Right atrium auricular region (tissue), 2 donors: Measurements from ENCODE around the gene PEPD. TPM values are rescaled to one million over a fixed set of nuclear protein-coding genes. Genes with fewer than 3 reads are reported as not detected.

Experiments used
- DNase-seq: peaks from one replicate; pipeline ENCODE4 v3.0.0-alpha.2; 2019; ENCODE audit warnings: low spot score
- H3K27ac ChIP-seq, 2 donors: fragments of 200-600 bp; sonication (generic); 1 replicate in 1 of 2; 2 replicates in 1 of 2; pipeline ENCODE4 v1.5.1; 2016 to 2019
- H3K27me3 ChIP-seq, 2 donors: fragments of 200-600 bp; sonication (generic); one replicate each; pipeline versions ENCODE4 v1.5.1 to v1.6.0; 2017 to 2019
- H3K36me3 ChIP-seq: fragments of 200-600 bp; sonication (generic); one replicate; pipeline ENCODE4 v1.5.1; 2016
- H3K4me1 ChIP-seq, 2 donors: fragments of 200-600 bp; sonication (generic); one replicate each; pipeline versions ENCODE4 v1.5.1 to v1.6.0; 2017 to 2019
- H3K4me3 ChIP-seq, 2 donors: fragments of 200-600 bp; sonication (generic); 1 replicate in 1 of 2; 2 replicates in 1 of 2; pipeline ENCODE4 v1.5.1; 2017 to 2019; ENCODE audit warnings: mild to moderate bottlenecking in 1 of 2, moderate library complexity in 1 of 2
- H3K9me3 ChIP-seq, 2 donors: fragments of 200-600 bp; sonication (generic); one replicate each; pipeline ENCODE4 v1.5.1; 2019
- CTCF ChIP-seq, 2 donors: fragments of 200-600 bp; sonication (generic); IDR thresholded peaks; one replicate each; pipeline ENCODE4 v1.5.1; 2019; ENCODE audit warnings: antibody characterized with exemption in 2 of 2
- total RNA-seq, 2 donors: library from RNA; depleted of rRNA; stranded (reverse); fragments of >200 nt; gene quantifications; one replicate each; pipeline ENCODE4 v1.1.0, GENCODE V29; 2016

The PEPD gene
- total RNA-seq, 2 donors from 2014 or later: 27.1 to 38.9 TPM

GRCh38 chr19:33416307-33417215 is 105.0 kb downstream of the PEPD start:
- H3K36me3 ChIP-seq: no peaks in the 10 kb centered on the region
- DNase-seq: no peak
- TF ChIP-seq CTCF (IDR thresholded peaks at IDR 0.05): peak; percentile 36 to 74
- H3K27ac ChIP-seq: no peak overlapping the region
- H3K4me3 ChIP-seq: peak overlapping the region in 1 of 2 donors; percentile 24
- no peaks in the 10 kb centered on the region for H3K27me3 ChIP-seq
- no peaks in the 10 kb centered on the region for H3K9me3 ChIP-seq
- peaks cover 0 to 5% of the 10 kb centered on the region in 2 donors for H3K4me1 ChIP-seq

DNA sequence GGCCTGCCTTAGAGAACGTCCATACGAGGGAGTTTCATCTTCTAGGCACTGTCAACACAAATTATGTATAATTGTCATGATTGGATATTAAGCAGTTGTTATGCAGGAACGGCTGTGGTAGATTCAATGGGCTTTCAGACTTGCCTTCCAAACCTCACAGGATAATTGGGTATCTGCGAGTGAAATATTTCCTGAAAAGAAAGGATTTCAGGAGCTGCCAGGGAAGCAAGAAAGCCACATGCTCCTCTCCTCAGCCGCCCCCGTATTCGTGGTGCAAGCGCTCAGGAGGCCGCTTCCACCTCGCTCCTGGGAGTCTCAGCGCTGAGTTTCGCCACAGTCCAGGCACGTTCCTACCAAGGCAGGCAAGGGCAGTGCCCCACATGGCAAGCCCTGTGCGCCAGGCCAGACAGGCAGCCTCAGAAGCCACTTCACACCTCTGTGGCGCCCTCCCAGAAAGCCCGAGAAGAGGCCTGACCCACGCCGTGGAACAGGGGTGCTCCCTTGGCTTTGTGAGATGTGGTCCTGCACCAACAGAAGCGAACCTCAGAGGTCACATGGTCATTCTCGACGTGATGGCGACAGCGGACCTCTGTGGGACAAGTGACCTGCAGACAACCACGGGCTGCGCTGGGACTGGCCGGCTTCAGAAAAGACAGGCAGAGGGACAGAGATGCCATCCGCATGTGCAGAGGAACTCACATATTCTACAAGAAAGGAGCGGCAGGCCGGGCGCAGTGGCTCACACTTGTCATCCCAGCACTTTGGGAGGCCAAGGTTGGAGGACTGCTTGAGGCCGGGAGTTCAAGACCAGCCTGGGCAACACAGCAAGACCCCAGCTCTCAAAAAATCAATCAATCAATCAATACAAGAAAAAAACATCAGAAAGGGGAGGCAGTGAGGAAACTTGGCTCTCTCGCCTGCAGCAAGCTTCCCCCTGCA is 106.7 kb downstream of the PEPD start:
- H3K27ac ChIP-seq: no peak overlapping the region
- DNase-seq: no peak
- no peaks in the 10 kb centered on the region for H3K9me3 ChIP-seq
- no peak for TF ChIP-seq CTCF (IDR thresholded peaks at IDR 0.05)
- H3K27me3 ChIP-seq: no peaks in the 10 kb centered on the region
- H3K36me3 ChIP-seq: no peaks in the 10 kb centered on the region
- no peak overlapping the region for H3K4me3 ChIP-seq
- peaks cover 0 to 5% of the 10 kb centered on the region in 2 donors for H3K4me1 ChIP-seq

DNA sequence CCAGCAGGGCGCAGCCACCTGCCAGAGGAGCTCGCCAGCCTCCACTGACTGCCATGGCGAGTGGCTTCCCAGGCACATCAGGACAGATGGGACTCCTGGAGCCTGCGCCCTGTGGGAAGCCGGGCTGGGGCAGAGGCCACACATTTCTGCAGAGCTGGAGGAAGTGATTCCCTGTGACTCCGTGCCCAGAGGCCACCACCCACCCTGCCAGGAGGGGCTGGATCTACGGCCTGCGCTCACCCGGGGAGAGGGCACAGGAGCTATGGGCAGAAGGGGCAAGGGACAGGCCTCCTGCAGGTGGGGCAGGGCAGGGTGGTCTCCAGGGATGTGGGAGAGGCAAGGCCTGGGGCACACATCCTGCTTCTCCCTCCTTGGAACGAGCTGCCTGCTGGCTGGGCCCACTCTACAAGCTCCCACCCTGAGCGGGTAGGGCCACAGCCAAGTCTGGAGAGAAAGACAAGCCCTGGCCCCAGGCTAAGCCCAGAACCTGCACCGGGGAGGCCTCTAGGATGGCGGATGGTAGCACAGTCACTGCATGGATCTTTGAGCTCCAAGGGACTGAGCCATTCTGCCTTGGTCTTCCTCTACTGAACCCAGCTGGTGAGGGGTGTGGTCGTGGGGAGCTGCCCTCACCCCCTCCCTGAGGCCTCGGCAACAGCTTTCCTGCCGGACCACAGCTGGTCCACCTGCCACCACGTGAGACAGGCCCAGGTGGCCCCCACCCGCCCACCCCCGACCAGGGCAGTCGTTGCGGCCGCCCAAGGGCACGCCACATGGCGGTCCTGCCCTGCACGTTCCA is 107.5 kb downstream of the PEPD start:
- no peak for TF ChIP-seq CTCF (IDR thresholded peaks at IDR 0.05)
- no peak overlapping the region for H3K4me3 ChIP-seq
- no peak overlapping the region for H3K27ac ChIP-seq
- no peaks in the 10 kb centered on the region for H3K36me3 ChIP-seq
- H3K27me3 ChIP-seq: no peaks in the 10 kb centered on the region
- H3K9me3 ChIP-seq: no peaks in the 10 kb centered on the region
- H3K4me1 ChIP-seq: peaks cover 0 to 5% of the 10 kb centered on the region in 2 donors
- DNase-seq: no peak

DNA sequence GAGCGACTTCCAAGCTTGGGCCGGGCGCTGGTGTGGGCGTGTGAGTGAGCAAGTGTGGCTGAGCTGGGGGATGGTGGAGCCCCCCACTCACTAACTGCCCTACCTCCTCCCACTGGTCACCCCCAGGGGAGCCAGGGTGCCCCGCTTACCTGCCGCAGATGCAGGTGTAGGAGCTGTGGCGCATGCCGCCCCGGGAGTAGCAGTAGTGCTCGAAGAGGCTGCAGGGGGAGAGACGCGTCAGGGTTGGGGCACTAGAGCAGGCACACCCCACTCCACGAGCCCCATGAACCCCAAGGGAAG is 108.2 kb downstream of the PEPD start:
- no peak for DNase-seq
- Histone ChIP-seq H3K9me3 (no peaks in the 10 kb centered on the region), H3K4me1 (peaks cover 0 to 5% of the 10 kb centered on the region in 2 donors), H3K4me3 (no peak overlapping the region), H3K27ac (no peak overlapping the region), H3K36me3 (no peaks in the 10 kb centered on the region), H3K27me3 (no peaks in the 10 kb centered on the region)
- TF ChIP-seq CTCF (IDR thresholded peaks at IDR 0.05): no peak

DNA sequence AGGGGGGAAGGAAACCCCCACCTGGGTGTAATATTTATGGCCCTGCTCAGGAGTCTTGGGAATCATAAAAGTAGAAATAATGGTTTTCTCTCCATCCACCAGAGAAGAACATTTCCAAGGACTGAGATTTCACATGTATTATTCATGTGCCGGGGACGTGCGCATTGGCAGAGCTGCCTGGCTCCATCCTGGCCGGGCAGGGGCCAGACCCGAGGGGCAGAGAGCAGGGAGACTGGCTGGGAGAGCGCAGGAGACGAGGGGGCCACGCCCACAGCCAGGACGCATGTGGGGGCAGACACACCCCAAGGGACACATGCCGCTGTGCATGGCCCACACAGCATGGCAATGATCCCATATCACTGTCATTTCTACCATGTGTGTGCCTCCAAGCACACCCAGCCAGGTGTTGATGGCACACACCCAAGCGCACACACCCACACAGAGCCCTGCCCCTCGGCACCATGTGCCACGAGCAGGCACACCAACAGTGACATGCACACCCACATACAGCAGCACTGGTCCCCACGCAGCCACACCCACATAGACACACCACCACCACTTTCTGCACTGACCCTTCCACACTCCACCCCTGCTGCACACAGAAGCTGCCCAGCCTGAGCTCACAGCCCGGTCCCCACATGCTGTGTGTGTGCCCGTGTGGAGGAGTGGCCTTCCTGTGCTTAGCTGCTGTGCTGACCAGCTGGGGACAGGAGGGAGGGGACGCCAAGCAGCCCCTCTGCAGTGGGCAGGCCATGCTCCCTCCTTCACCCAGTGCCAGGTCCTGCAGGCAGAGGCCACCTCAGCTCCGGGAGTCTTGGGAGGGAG is 108.8 kb downstream of the PEPD start:
- no peak for TF ChIP-seq CTCF (IDR thresholded peaks at IDR 0.05)
- H3K4me1 ChIP-seq: peaks cover 0 to 5% of the 10 kb centered on the region in 2 donors
- no peak for DNase-seq
- no peaks in the 10 kb centered on the region for H3K27me3 ChIP-seq
- H3K9me3 ChIP-seq: no peaks in the 10 kb centered on the region
- H3K36me3 ChIP-seq: no peaks in the 10 kb centered on the region
- no peak overlapping the region for H3K4me3 ChIP-seq
- no peak overlapping the region for H3K27ac ChIP-seq
